ENCODE data around the gene SLAMF9. TPM values are rescaled to one million over a fixed set of nuclear protein-coding genes. Genes with fewer than 3 reads are reported as not detected.

Gene SLAMF9
- total and polyA plus RNA-seq, 2 of the 8 experiments (the other 6 are each of a cell fraction or from before 2014, with no cell fraction given), result not detected

GRCh38 chr1:159946242-159947187 lies 7.5 kb downstream of the SLAMF9 start (continued):
- TF ChIP-seq KDM5A (IDR thresholded peaks at IDR 0.05; ENCODE audit: low read length) (no peak), SUZ12 (IDR thresholded peaks at IDR 0.05; ENCODE audit: low read length) (no peak), SIX5 (IDR thresholded peaks at IDR 0.05; ENCODE audit: low read depth, low read length) (no peak), CBX8 (IDR thresholded peaks at IDR 0.05; ENCODE audit: borderline replicate concordance, low read depth, low read length) (no peak), SIRT6 (IDR thresholded peaks at IDR 0.05; ENCODE audit: low read length) (no peak), EZH2 (IDR thresholded peaks at IDR 0.05; ENCODE audit: low read depth, low read length, severe bottlenecking) (no peak), USF2 (IDR thresholded peaks at IDR 0.05; ENCODE audit: low read length) (no peak), CTBP2 (IDR thresholded peaks at IDR 0.05; ENCODE audit: borderline replicate concordance, insufficient read depth, insufficient read length, low read length) (no peak), MAFK (IDR thresholded peaks at IDR 0.05; ENCODE audit: low read depth, low read length) (no peak), POLR2AphosphoS5 (IDR thresholded peaks at IDR 0.05; ENCODE audit: low read depth, low read length) (no peak), RXRA (IDR thresholded peaks at IDR 0.05; ENCODE audit: insufficient read depth, low read depth, low read length) (no peak), TBP (IDR thresholded peaks at IDR 0.05; ENCODE audit: low read depth, low read length) (no peak)

Data from H1 (cell line).